ENCODE results near the gene FNDC3B.

FNDC3B gene

DNA sequence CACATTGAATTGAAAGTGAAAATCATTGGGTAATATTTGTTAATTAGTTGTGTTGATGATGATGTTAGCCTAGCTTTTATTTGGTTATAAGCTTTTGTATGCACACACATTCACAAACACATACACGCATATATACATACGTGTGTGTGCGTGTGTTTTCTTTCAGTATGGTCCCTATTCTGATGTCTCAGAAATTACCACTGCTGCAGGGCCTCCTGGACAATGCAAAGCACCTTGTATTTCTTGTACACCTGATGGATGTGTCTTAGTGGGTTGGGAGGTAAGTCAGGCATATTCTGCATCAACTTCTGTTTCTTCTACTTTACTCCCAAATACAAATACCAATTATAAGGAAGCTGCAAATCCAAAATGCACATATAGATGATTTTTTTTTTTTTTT, 306.8 kb downstream of the FNDC3B start:
- DNase-seq (ENCODE audit: insufficient read length, low spot score), result no peak
- FAIRE-seq, result no peak
- TF ChIP-seq, protein P1, sequence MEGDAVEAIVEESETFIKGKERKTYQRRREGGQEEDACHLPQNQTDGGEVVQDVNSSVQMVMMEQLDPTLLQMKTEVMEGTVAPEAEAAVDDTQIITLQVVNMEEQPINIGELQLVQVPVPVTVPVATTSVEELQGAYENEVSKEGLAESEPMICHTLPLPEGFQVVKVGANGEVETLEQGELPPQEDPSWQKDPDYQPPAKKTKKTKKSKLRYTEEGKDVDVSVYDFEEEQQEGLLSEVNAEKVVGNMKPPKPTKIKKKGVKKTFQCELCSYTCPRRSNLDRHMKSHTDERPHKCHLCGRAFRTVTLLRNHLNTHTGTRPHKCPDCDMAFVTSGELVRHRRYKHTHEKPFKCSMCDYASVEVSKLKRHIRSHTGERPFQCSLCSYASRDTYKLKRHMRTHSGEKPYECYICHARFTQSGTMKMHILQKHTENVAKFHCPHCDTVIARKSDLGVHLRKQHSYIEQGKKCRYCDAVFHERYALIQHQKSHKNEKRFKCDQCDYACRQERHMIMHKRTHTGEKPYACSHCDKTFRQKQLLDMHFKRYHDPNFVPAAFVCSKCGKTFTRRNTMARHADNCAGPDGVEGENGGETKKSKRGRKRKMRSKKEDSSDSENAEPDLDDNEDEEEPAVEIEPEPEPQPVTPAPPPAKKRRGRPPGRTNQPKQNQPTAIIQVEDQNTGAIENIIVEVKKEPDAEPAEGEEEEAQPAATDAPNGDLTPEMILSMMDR (IDR thresholded peaks at IDR 0.05; ENCODE audit: insufficient read depth, missing control alignments), result no peak

DNA sequence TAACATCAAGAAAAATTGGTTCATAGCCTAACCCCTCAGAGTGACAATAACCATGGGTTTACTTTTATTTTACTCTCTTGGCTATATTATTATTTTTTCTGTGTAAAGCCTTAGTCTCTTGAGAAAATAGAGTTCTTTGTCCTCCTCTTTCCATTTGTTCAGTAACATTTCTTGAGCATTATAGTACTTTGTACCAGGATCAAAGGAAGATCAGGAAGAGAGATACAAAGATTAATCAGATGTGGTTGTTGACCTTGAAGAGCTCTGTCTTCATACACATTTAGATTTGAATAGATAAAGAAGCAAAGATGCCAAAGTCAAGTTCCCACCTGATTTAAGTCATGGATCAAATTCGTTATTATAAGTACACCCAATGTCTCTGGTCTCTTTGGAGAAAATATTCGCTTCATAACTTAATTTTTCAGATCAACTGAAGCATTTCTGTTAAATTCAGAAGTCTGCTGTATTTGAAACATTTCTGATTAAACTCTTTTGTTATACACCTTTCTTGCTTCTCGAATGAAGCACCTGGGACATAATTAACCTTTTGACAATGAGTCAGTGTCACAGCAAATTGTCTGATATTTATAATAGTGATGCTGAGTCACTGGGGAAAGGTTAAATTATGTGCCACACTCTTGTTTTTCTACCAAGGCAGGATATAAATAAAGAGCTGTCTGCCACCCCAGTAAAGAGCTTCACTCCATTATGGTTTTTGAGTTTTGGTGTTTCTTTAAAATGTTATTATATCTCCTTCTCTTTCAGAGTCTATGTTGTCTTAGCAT, 308.7 kb downstream of the FNDC3B start:
- no peak for FAIRE-seq

DNA sequence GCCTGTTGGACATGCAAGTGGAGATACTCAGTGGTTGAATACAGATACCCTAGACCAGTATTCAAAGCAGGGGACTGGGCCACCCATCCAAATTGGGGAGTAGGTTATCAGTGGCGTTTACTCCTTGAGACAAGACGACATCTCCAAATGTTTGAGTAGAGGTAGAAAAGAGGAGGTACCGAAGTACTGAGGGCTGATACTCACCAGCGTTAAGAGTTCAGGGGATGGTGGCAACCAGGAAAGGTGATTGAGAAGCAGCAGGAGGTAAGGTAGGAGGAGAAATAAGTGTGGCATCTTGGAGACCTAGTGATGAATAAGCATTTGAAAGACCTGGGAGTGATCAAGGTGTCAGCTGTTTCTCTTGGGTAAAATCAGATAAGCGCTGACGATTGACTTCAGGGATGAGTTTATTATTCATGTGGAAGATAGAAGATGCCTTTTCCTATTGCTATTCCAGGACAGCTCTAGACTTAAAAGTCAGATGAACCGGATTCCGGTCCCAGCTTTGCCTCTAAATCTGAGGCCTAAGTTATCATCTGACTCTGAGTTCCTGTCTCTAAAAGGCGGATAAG, 312.6 kb downstream of the FNDC3B start:
- DNase-seq (ENCODE audit: insufficient read length, low spot score), result no peak
- TF ChIP-seq, protein P1 (IDR thresholded peaks at IDR 0.05; ENCODE audit: insufficient read depth, missing control alignments), result no peak
- FAIRE-seq, result no peak

More for the DNA sequence above, 308.7 kb downstream of the FNDC3B start:
- TF ChIP-seq, protein P1 (IDR thresholded peaks at IDR 0.05; ENCODE audit: insufficient read depth, missing control alignments), result no peak
- no peak for DNase-seq (ENCODE audit: insufficient read length, low spot score)

DNA sequence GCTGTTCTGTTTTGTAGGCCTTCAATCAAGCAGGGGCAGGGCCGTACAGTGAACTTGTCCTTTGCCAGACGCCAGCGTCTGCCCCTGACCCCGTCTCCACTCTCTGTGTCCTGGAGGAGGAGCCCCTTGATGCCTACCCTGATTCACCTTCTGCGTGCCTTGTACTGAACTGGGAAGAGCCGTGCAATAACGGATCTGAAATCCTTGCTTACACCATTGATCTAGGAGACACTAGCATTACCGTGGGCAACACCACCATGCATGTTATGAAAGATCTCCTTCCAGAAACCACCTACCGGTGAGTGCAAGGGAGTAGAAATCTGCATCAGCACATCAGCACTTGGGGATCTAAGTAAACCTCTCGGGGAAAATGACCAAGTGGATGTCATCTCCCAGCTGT, 313.4 kb downstream of the FNDC3B start:
- TF ChIP-seq, protein P1 (IDR thresholded peaks at IDR 0.05; ENCODE audit: insufficient read depth, missing control alignments), result no peak
- no peak for DNase-seq (ENCODE audit: insufficient read length, low spot score)
- no peak for FAIRE-seq

DNA sequence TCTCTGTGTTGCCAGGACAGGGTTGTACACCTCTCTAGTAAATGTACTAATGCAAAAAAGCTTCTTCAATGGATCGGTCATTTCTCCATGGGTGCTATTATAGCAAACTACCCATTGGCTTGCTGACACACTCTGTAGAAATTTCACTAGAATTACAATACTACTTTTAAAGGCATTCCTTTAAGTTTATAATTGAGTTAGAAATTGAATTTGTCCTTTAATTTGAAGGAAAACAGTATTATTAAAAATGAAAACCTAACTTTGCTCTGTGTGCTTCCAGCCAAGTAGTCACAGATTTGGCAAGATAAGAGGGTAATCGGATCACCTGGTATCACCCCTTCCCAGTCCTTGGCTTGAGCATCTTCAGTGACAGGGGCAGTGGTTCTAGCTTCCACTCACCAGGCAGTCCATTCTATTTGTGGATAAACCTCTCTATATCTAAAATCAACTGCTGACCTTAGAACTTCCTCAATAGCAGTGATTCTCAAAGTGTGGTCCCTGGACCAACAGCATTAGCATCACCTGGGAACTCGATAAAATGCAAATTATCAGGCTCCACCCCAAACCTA, 315.6 kb downstream of the FNDC3B start:
- DNase-seq (ENCODE audit: insufficient read length, low spot score), result no peak
- TF ChIP-seq, protein P1 (IDR thresholded peaks at IDR 0.05; ENCODE audit: insufficient read depth, missing control alignments), result no peak
- no peak for FAIRE-seq

DNA sequence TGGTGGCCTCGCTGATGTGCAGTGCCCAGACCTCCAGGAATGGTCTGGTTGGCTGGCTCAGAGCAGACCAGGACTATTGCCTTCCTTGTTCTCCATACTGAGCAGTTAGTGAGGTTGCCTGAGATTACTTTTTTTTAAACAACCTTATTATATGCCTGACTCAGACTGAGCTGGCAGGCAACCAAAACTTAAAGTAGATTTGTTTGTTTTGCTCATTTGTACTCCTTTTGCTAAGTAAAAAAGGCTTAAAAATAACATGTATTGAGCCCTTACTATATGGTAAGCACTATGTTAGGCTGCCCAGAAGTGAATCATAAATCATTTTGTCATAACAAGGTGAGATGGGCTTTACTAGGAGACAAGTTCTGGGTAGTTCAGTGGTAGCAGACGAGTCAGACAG, 316.5 kb downstream of the FNDC3B start:
- FAIRE-seq, result no peak
- DNase-seq (ENCODE audit: insufficient read length, low spot score), result no peak
- TF ChIP-seq, protein P1 (IDR thresholded peaks at IDR 0.05; ENCODE audit: insufficient read depth, missing control alignments), result no peak

DNA sequence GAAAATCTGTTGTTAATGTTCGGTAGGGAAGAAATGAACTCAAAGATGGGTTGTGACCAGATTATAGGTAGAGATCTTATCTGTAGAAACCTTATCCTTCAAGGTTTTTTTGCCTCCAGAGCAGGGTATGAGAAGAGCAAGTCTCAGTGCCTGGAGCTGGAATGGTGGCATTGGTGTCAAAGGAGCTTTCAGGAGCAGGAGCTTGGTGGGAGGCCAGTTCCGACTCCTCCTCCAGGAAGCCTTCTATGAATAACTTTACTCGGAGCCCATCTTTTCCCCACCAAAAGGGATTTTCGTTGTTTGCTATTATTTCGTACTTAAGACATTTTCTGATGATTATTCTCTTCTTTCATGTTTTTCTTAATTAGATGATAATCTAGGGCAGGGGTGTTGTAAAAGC, 317.0 kb downstream of the FNDC3B start:
- no peak for FAIRE-seq
- TF ChIP-seq, protein P1 (IDR thresholded peaks at IDR 0.05; ENCODE audit: insufficient read depth, missing control alignments), result no peak
- DNase-seq (ENCODE audit: insufficient read length, low spot score), result no peak
